Heart left ventricle (tissue), 16 donors: ENCODE data around the gene CEMIP2. TPM values are rescaled to one million over a fixed set of nuclear protein-coding genes. Genes with fewer than 3 reads are reported as not detected.

Source experiments
- ATAC-seq, 4 donors: fragments of 200-7000 bp; cut with Tn5 transposase; one replicate each; pipeline ENCODE4 v1.9.1; 2020 to 2022; ENCODE audit warnings: moderate library complexity in 4 of 4, mild to moderate bottlenecking in 3 of 4, moderate number of reproducible peaks in 1 of 4
- DNase-seq, 5 donors: peaks; one replicate each; pipeline ENCODE4 v3.0.0-alpha.2; 2020
- H3K27ac ChIP-seq, 12 donors: fragments of 200-600 bp; sonication (generic) in 4 of 12; one replicate each; pipeline versions ENCODE4 v1.5.0 to v1.8.0; 2016 to 2022; ENCODE audit warnings: mild to moderate bottlenecking in 2 of 12
- H3K27me3 ChIP-seq, 9 donors: fragments of 200-600 bp; sonication (generic) in 2 of 9; one replicate each; pipeline versions ENCODE4 v1.5.1 to v1.8.0; 2016 to 2022; ENCODE audit warnings: mild to moderate bottlenecking in 3 of 9
- H3K36me3 ChIP-seq, 9 donors: fragments of 200-600 bp; sonication (generic) in 2 of 9; one replicate each; pipeline versions ENCODE4 v1.5.0 to v1.8.0; 2018 to 2022; ENCODE audit warnings: mild to moderate bottlenecking in 2 of 9
- H3K4me1 ChIP-seq, 12 donors: fragments of 200-600 bp; sonication (generic) in 4 of 12; one replicate each; pipeline versions ENCODE4 v1.5.0 to v1.8.0; 2016 to 2022; ENCODE audit warnings: mild to moderate bottlenecking in 3 of 12
- H3K4me3 ChIP-seq, 12 donors: fragments of 200-600 bp; sonication (generic) in 4 of 12; one replicate each; pipeline versions ENCODE4 v1.5.0 to v1.8.0; 2017 to 2022; ENCODE audit warnings: mild to moderate bottlenecking in 9 of 12, moderate library complexity in 4 of 12
- H3K9me3 ChIP-seq, 12 donors: fragments of 200-600 bp; sonication (generic) in 4 of 12; one replicate each; pipeline versions ENCODE4 v1.5.0 to v1.8.0; 2016 to 2022; ENCODE audit warnings: mild to moderate bottlenecking in 1 of 12
- POLR2A ChIP-seq, 2 donors: fragments of 450-650 bp; IDR thresholded peaks; one replicate each; pipeline ENCODE4 v1.6.1; 2017; ENCODE audit warnings: antibody characterized with exemption in 2 of 2, mild to moderate bottlenecking in 2 of 2, moderate library complexity in 2 of 2
- WGBS, 4 donors: extraction: QIAGEN DNeasy Blood & Tissue Kit in 2 of 4; methylation state at CpG; one replicate each; pipeline versions ENCODE4 v1.1.5 to v1.1.7; 2013 to 2018; 5-methylcytosine and 5-hydroxymethylcytosine counted together
- intact Hi-C, 10 donors: fragments of 100-400 bp; cut with DNase I; formaldehyde crosslinking; loops; one replicate each; pipeline versions ENCODE4 v1.11.1 to v1.14.2; 2022
- polyA plus RNA-seq, 2 donors: library from polyadenylated mRNA; stranded (reverse); fragments of 200-250 nt; gene quantifications; one replicate each; pipeline ENCODE4 v1.2.3, GENCODE V29; 2013
- total RNA-seq, 9 donors: library from RNA; depleted of rRNA in 2 of 9; stranded (reverse); fragments of >200 nt in 2 of 9; fragmentation: NEBNext Ultra II Directional in 3 of 9; extraction: Animal tissue kit (Norgen Biotek cat#: 25700) in 3 of 9; gene quantifications; one replicate each; pipeline versions ENCODE4 v1.1.0 to v1.2.4, GENCODE V29; 2016 to 2023
- TF ChIP-seq, protein P1 (sequence below), 12 donors: fragments of 200-600 bp; sonication (generic) in 4 of 12; IDR thresholded peaks; one replicate each; pipeline versions ENCODE4 v1.5.0 to v1.8.0; 2018 to 2022; ENCODE audit warnings: antibody characterized with exemption in 12 of 12, mild to moderate bottlenecking in 5 of 12
- donor health status: ischemic (EF 13 %, LVEDD 7.1; RV severe dilation, severe dysfunction).
- donor health status: healthy with polysubstance abuse.
- donor health status: DM: no; HTN: yes; CAD: no.
- donor health status: DM: no; HTN: no; CAD: no.
- donor health status: ischemic (EF 25% LVEDD 6.9; RV normal size, moderate dysfunction).
- donor health status: ischemic (EF 25% LVEDD 5.7; RV mildly dilated, moderate dysfunction).
- donor health status: healthy.
- donor health status: DM: yes; HTN: yes; CAD: no.
- donor health status: ischemic (EF 35%, LVEDD 5.7; RV mildly dilated, moderate dysfunction).
- donor health status: nonischemic (EF 11% LVEDD 7.7; RV severe dilation, severe dysfunction).
- donor health status: DM: yes; HTN: yes; CAD: no.
- donor health status: PGD.
- donor health status: ischemic (EF 29% LVEDD 5.4; RV normal size, mild dysfunction).
- donor health status: nonischemic (EF 23%, LVEDD 6.1; RV moderate dilation, normal function).

CEMIP2 gene
- total and polyA plus RNA-seq, 11 donors, result 5.8 to 49.3 (median 7.4) TPM

DNA sequence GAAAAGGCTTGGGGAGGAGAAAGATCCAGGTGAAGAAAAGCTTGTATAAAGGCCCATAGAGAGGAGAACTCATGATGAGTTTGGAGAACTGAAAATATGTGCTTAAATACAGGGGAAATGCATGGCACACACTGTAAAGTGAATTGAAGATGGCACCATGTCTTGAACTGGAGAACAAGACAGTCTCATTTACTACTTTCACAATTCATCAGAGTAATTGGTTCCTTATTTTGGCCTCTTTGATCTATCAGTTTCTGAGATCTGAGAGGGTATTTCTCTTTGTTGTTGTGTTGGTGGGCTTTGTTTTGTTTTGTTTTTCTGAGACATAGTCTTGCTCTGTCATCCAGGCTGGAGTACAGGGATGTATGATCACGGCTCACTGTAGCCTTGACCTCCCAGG, 98.2 kb downstream of the CEMIP2 start:
- Histone ChIP-seq H3K27me3 (no peaks in the 10 kb centered on the region), H3K27ac (no peak overlapping the region), H3K9me3 (no peaks in the 10 kb centered on the region), H3K36me3 (no peaks in the 10 kb centered on the region), H3K4me3 (no peak overlapping the region), H3K4me1 (peaks cover 0 to 22% (median 0%) of the 10 kb centered on the region in 12 donors)
- intact Hi-C loops, result loop anchor here in 1 of 10 donors (10.0 kb wide), 1 partner anchor 45 kb away; no protein-coding TSS in a partner anchor
- 86 to 97% (median 88%) methylated on average over 1 of the region's 1 CpG for WGBS, 4 donors
- no peak for DNase-seq
- ATAC-seq, result no peak
- TF ChIP-seq, protein P1, sequence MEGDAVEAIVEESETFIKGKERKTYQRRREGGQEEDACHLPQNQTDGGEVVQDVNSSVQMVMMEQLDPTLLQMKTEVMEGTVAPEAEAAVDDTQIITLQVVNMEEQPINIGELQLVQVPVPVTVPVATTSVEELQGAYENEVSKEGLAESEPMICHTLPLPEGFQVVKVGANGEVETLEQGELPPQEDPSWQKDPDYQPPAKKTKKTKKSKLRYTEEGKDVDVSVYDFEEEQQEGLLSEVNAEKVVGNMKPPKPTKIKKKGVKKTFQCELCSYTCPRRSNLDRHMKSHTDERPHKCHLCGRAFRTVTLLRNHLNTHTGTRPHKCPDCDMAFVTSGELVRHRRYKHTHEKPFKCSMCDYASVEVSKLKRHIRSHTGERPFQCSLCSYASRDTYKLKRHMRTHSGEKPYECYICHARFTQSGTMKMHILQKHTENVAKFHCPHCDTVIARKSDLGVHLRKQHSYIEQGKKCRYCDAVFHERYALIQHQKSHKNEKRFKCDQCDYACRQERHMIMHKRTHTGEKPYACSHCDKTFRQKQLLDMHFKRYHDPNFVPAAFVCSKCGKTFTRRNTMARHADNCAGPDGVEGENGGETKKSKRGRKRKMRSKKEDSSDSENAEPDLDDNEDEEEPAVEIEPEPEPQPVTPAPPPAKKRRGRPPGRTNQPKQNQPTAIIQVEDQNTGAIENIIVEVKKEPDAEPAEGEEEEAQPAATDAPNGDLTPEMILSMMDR (IDR thresholded peaks at IDR 0.05), result no peak
- no peak for TF ChIP-seq POLR2A (IDR thresholded peaks at IDR 0.05)

DNA sequence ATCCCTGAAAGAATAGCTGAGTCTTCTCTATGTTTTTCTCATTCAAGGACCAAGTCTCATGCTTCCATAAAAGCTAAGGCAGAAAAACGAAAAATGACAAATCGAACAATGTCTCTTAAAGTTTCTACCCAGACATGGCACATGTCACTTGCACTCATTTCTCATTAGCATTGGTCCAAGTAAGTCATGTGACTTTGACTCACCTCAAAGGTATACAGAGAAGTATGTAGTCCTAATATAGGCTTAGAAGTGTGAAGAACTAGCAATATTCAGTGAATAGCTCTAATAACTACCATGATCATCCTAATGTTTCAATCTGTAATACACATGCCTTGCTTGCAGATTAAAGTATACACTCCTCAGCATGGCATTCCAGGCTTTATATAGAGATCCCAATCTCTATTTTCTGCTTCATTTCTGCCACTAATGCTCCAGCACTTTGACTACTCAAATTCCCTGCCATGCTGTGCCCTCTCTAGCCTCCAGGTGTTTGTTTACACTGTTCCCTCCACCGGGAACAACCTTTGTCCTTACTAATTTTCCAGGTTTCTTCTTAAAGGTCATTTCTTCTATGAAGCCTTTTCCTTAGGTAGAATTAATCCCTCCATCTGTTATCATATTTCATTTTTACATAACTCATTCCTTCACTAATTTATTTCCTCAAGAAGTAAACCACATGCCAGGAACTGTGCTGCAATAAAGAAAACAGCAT, 98.9 kb downstream of the CEMIP2 start:
- DNase-seq (no peak), ATAC-seq (no peak)
- Histone ChIP-seq H3K9me3 (no peaks in the 10 kb centered on the region), H3K36me3 (no peaks in the 10 kb centered on the region), H3K27me3 (no peaks in the 10 kb centered on the region), H3K4me3 (no peak overlapping the region), H3K27ac (no peak overlapping the region), H3K4me1 (peaks cover 0 to 22% (median 0%) of the 10 kb centered on the region in 12 donors)
- no peak for TF ChIP-seq POLR2A (IDR thresholded peaks at IDR 0.05)
- TF ChIP-seq, protein P1 (IDR thresholded peaks at IDR 0.05), result no peak
- WGBS, 4 donors, result 88 to 96% (median 93%) methylated on average over 3 of the region's 3 CpGs
- intact Hi-C loops, result no loop called here

DNA sequence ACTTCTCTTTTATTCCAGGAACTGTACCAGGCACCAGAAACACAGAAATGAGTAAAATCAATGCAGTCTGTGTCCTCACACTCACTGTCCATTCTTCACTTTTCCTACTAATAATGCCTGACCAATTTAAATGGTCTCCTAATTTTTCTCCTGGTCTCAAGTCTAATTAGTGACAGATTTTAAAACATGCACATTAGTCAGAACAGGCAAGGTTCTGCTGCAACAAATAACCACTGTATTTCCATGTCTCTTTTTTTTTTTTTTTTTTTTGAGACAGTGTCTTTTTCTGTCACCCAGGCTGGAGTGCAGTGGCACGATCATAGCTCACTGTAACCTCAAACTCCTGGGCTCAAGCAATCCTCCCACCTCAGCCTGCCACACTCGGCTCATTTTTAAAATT, 99.6 kb downstream of the CEMIP2 start:
- 91 to 100% (median 96%) methylated on average over 2 of the region's 2 CpGs for WGBS, 4 donors
- intact Hi-C loops, result no loop called here
- TF ChIP-seq, protein P1 (IDR thresholded peaks at IDR 0.05), result no peak
- TF ChIP-seq POLR2A (IDR thresholded peaks at IDR 0.05), result no peak

DNA sequence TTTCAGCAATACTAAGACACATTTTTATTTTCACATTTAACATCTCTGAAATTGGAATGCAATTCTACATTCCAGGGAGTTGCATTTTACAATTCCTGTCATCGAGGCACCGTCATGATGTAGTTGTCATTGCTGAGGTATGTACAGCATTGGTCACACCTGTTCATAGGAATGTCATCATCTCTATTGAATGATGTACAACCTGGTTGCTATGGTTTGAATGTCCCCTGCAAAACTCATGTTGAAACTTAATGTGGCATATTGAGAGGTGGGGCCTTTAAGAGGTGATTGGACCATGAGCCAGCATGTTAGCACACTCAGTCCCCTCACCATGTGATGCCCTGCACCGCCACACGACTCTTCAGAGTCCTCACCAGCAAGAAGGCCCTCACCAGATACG, 103.1 kb downstream of the CEMIP2 start:
- Histone ChIP-seq H3K4me3 (no peak overlapping the region), H3K27ac (no peak overlapping the region), H3K36me3 (no peaks in the 10 kb centered on the region), H3K9me3 (no peaks in the 10 kb centered on the region), H3K27me3 (no peaks in the 10 kb centered on the region), H3K4me1 (peaks cover 0 to 23% (median 9%) of the 10 kb centered on the region in 12 donors)
- intact Hi-C loops, result no loop called here
- WGBS, 4 donors, result 81 to 95% (median 91%) methylated on average over 5 of the region's 5 CpGs
- ATAC-seq (no peak), DNase-seq (no peak)
- TF ChIP-seq, protein P1 (IDR thresholded peaks at IDR 0.05), result no peak
- TF ChIP-seq POLR2A (IDR thresholded peaks at IDR 0.05), result no peak

More for the DNA sequence above, 99.6 kb downstream of the CEMIP2 start:
- H3K4me1 ChIP-seq, result peaks cover 0 to 22% (median under 1%) of the 10 kb centered on the region in 12 donors
- H3K36me3 ChIP-seq, result no peaks in the 10 kb centered on the region
- no peak overlapping the region for H3K27ac ChIP-seq
- no peaks in the 10 kb centered on the region for H3K27me3 ChIP-seq
- DNase-seq (no peak), ATAC-seq (no peak)
- no peak overlapping the region for H3K4me3 ChIP-seq
- no peaks in the 10 kb centered on the region for H3K9me3 ChIP-seq
